ENCODE results near the gene MOB3B.

DNA sequence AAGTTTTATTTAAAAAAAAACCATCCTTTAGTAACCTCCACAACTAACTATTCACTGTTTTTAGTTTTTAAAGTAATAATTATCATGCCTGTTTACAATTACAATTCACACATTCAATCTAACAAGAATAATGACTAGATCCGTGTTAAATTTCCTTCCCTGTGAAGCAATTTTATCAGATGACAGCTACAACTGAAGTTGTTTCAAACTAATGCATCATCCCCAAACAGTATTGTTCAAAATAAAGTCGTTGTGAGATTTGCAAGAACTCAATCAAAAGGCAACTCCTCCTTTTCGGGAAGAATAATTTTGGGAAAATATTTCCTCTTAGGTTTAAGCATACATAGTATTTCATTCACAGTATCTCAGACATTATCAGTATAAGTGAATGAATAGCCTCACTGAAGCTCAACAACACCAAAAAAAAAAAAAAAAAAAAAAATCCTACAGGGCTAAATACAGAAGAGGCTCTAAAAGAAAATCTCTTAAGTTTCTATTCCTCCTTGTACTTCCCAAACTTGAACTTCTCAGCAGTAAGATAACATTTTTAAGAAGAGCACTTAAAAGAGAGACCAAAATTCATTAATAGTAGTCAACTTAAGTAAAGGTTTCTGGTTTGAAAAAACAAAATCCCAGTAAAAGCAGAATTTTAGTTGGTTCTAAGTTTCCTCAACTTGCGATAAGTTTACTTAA is 34.3 kb upstream of the MOB3B start:
- no peak for TF ChIP-seq ZNF24 (tag by site-specific recombination; IDR thresholded peaks at IDR 0.05)
- TF ChIP-seq, protein P1, sequence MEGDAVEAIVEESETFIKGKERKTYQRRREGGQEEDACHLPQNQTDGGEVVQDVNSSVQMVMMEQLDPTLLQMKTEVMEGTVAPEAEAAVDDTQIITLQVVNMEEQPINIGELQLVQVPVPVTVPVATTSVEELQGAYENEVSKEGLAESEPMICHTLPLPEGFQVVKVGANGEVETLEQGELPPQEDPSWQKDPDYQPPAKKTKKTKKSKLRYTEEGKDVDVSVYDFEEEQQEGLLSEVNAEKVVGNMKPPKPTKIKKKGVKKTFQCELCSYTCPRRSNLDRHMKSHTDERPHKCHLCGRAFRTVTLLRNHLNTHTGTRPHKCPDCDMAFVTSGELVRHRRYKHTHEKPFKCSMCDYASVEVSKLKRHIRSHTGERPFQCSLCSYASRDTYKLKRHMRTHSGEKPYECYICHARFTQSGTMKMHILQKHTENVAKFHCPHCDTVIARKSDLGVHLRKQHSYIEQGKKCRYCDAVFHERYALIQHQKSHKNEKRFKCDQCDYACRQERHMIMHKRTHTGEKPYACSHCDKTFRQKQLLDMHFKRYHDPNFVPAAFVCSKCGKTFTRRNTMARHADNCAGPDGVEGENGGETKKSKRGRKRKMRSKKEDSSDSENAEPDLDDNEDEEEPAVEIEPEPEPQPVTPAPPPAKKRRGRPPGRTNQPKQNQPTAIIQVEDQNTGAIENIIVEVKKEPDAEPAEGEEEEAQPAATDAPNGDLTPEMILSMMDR (tag by site-specific recombination; IDR thresholded peaks at IDR 0.05), result no peak

Measured in HEK293 (cell line).